ENCODE data around the gene LEFTY1.
"Not testable (repeated sequence)": the region's sequence is repeated elsewhere in the genome, so short reads cannot be mapped to it uniquely, and the experiment has no call there.

The LEFTY1 gene

GRCh38 chr1:225845571-225846259 is 43.2 kb downstream of the LEFTY1 start:
- peak; percentile 51 for DNase-seq

GRCh38 chr1:225845097-225845496 is 43.8 kb downstream of the LEFTY1 start:
- DNase-seq = no peak

- no peak for DNase-seq
Observed at GRCh38 chr1:225844236-225845061, 44.5 kb downstream of the LEFTY1 start.

GRCh38 chr1:225843426-225843795 is 45.5 kb downstream of the LEFTY1 start:
- DNase-seq = no peak

GRCh38 chr1:225842788-225843425 is 46.0 kb downstream of the LEFTY1 start:
- no peak for DNase-seq

- no peak for DNase-seq
Observed at GRCh38 chr1:225842074-225842473, 46.9 kb downstream of the LEFTY1 start.

- DNase-seq = no peak
Observed at GRCh38 chr1:225840713-225841112, 48.2 kb downstream of the LEFTY1 start.

GRCh38 chr1:225840223-225840610 is 48.7 kb downstream of the LEFTY1 start:
- DNase-seq = no peak

- no peak for DNase-seq
Observed at GRCh38 chr1:225838793-225839192, 50.2 kb downstream of the LEFTY1 start.

GRCh38 chr1:225836296-225836695 is 52.6 kb downstream of the LEFTY1 start:
- DNase-seq = not testable (repeated sequence)

Measured in activated CD4-positive, alpha-beta T cell treated with anti-CD3 and anti-CD28 coated beads, Interleukin-10, Interleukin-2, amounts not matched to agents 100 ng/mL and 50 ng/mL, durations not matched to agents 16 hours and 8 hours (primary cell).